NT2/D1 (cell line): ENCODE results near the gene MYO5A.

ENCODE experiments used
- SUZ12 ChIP-seq: IDR thresholded peaks from 2 replicates; pipeline ENCODE4 v1.6.1; 2011; ENCODE audit not compliant: insufficient read length, insufficient read depth; ENCODE audit errors: extremely low read depth
- YY1 ChIP-seq: IDR thresholded peaks from 2 replicates; pipeline ENCODE4 v1.6.1; 2011; ENCODE audit not compliant: insufficient read length, insufficient read depth

DNA sequence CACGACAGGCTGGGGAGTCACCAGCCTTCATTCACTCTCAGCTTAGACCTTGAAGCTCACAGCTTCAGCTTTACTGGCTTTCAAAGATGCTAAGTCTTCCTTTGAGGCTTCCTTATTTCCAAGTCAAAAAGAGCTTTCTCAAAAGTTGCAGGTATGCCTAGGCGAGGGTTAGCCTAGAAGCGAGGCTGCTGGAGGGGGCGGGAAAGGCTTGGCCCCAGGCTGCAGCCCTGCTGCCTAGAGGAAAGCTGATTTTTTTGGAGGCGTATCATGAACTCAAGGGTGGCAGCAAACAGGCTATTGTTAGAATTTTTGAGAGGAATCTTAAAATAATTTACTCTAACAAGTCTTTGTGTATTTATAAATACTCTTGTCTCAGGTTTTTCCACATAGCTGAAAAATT, 270.2 kb downstream of the MYO5A start:
- TF ChIP-seq YY1 (no peak), SUZ12 (no peak)
